HG03342 (cell line): Measurements from ENCODE around the gene IPPK.

Experiments
- ATAC-seq: cut with Tn5 transposase; IDR thresholded peaks from one replicate; pipeline ENCODE4 v1.9.1; 2021; ENCODE audit warnings: mild to moderate bottlenecking, moderate library complexity; ENCODE audit not compliant: unreplicated experiment

The IPPK gene

DNA sequence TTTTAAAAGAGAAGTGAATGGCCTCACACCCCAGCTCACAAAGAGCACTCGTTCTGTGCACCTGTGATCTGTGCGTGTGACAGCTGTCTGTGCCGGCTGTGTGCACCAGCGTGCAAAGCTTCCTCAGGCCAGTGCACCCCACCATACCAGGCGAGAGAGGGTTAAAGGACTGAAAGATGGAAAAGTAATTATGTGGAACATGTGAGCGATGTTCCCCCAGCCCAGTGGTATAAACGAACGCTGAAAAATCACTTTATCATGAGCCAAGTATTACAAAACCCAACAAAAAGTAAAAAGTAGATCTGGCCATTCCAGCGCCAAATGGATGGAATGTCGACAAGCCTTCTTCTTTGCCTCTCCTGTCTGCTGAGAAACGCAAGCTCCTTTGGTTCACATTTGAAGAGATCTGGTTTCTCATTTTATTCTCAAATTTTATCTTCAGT, 53.7 kb downstream of the IPPK start:
- ATAC-seq: no peak

- no peak for ATAC-seq
Observed at GRCh38 chr9:92615790-92616189, 54.1 kb downstream of the IPPK start.

DNA sequence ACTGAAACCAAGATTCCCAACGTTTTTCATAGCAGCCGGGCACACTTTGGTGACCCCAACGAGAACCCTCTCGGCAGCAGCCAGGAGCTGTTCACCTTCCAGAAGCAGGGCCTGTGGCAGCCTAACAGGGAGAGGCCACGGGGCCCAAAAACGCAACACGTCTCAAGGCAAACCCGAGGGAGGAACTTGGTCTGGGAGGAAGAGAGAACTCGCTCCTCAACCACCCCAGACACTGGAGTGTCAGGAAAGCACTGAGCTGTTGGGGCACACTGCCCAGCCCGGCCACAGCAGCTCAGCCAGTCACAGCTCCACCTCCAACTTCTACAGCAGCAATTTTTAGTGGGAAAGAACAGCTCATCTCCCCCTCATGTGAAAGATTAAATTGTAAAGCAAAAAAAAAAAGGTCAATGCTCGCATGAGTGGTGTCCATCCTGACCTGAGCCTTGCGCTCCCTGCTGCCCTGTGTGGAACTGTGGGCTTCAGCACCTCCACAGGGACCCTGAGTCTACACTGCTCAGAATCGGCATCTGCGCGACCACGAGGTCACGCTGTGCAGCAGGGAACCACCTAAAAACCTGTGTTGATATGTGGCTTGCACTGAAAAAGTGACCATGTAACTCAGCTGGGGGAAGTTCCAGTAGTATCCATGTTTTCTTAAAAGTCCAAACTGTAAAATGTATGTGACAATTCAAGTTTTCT, 55.0 kb downstream of the IPPK start:
- ATAC-seq: no peak

GRCh38 chr9:92614123-92614510, 55.8 kb downstream of the IPPK start:
- ATAC-seq: no peak

GRCh38 chr9:92613268-92614122, 56.4 kb downstream of the IPPK start:
- ATAC-seq: no peak

GRCh38 chr9:92612816-92613215, 57.1 kb downstream of the IPPK start:
- no peak for ATAC-seq

- ATAC-seq: no peak
Observed at GRCh38 chr9:92612292-92612691, 57.6 kb downstream of the IPPK start.

DNA sequence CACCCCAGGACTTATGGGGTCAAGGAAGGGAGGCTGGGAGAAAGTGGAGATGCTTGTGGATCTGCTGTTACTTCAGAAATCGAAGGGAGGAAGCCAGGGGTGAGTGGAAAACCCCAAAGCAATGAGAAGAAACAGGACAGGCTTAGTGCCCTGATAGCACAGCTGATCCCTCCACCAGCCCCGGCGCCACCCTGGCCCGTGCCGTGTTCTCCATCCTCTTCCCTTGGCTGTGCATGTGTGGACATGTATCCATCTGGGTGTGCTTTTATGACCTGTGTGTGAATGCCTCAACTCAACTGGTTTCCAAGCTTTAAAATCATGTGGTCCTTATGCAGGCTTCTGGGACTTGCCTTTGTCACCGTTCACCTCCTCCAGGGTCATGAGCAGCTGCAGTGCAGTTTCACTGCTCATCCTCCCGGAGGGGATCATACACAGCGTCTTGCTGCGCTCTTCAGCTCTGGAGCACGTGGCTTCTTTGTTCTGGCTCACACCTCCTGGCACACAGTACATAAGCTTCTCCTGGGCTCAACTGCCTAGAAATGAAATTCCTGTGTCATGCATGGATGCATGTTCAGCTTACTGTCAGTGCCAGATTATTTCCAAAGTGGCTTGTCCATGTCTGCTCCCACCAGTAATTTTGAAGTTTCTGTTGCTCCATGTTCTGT, 58.2 kb downstream of the IPPK start:
- no peak for ATAC-seq

- ATAC-seq: no peak
Observed at GRCh38 chr9:92610470-92611420, 59.2 kb downstream of the IPPK start.

GRCh38 chr9:92608909-92609445, 61.0 kb downstream of the IPPK start:
- ATAC-seq: no peak

DNA sequence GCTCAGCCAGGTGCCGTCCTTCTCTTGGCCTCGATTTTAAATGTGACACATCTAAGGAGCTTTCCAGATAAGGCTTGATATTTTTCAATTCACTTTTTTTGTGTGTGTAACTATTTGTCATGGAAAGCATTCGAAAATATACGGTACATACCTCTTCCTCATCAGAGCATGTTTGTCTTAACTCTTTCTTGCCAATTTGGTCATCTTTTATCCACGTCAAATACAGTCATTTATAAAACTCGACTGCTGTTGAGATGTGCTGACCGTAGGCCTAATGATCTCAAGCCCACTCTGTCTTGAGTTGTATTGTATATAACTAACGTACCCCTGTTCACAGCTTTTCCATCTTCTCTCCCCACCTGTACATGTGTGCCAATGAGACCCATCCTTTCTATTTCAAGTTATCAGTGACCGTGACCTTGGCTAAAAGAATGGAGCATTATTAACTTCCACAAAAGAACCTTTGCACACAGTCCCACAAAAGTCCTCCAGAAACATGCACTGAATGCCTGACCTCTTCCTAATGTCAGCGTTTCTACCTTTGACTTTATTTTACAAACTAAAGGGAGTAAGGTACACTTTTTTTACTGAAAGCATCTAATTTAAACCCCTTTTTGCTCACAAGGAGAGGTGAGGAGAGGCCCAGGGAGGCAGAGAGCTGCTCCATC, 61.6 kb downstream of the IPPK start:
- no peak for ATAC-seq

GRCh38 chr9:92607773-92608172, 62.2 kb downstream of the IPPK start:
- ATAC-seq: no peak

DNA sequence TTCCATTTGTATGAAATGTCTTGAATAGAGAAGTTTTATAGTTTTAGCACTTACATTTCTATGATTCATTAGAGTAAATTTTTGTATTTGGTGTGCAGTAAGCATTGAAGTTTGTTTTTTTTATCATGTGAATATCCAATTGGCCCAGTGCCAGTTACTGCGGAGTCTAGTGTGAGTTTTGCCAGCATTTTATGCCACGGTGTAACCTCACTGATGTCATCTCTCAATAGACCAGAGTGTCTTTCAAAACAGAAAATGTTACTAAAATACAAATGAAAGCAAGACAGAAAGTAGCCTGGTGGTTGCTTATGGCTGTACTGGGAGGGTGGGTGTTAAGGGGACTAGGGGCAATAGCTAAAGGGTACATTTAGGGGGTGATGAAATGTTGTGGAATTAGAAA, 62.8 kb downstream of the IPPK start:
- no peak for ATAC-seq

- no peak for ATAC-seq
Observed at GRCh38 chr9:92605224-92605623, 64.7 kb downstream of the IPPK start.

- no peak for ATAC-seq
Observed at GRCh38 chr9:92603990-92604389, 65.9 kb downstream of the IPPK start.

DNA sequence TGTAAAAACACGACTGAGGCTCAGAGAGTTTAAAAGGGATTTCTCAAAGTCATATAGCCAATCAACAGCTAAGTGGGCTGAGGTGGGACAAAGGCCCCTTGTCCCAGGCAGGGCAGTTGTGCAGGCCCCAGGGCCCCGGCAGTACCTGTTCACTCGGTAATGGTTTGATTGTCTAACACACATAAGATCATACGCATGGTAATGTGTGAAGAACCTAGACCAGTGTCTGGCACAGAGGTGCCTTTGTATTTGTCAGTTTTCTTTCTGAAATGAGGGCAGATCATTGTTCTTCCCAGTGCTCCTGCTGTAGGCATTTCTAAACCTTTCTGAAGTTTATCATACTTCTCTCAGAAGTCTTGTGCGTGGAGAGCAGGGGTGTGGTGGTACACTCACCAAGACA, 66.8 kb downstream of the IPPK start:
- ATAC-seq: no peak

DNA sequence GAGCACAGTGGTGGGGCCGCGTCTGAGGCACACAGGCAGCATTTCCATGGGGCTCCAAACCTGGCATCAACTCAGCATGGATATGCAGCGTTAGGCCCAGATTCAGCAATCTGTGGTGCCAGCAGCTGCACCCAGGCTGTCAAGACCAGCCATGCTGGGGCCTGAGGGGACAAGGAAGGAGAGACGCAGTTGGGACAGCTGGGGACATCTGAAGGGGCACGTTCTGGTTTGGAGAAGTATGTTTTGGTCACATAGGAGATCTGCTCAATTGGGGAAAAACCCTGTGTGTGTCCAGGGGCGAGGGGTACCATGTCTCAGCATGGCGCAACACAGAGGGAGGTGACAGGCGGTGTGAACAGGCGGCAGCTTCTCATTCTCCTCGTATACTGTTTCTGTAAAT, 67.5 kb downstream of the IPPK start:
- ATAC-seq: no peak

DNA sequence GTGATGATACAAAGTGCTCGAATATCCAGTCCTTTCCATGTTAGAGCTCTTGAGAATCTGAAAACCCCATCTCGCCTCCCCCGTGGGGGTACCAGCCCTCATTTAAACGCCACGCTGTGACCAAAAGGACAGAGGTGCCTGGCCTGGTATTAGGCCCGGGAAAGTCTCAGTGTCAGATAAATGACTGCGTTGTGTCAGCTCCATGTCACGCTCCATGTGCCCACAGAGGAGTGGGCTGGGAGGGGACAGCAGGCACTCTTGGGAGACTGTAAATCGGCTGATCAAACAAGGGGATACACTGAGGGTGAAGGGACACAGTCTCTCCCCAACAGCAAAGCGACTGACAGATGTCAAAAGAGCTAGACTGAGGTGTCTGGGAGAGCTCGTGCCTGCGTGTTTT, 68.5 kb downstream of the IPPK start:
- no peak for ATAC-seq

DNA sequence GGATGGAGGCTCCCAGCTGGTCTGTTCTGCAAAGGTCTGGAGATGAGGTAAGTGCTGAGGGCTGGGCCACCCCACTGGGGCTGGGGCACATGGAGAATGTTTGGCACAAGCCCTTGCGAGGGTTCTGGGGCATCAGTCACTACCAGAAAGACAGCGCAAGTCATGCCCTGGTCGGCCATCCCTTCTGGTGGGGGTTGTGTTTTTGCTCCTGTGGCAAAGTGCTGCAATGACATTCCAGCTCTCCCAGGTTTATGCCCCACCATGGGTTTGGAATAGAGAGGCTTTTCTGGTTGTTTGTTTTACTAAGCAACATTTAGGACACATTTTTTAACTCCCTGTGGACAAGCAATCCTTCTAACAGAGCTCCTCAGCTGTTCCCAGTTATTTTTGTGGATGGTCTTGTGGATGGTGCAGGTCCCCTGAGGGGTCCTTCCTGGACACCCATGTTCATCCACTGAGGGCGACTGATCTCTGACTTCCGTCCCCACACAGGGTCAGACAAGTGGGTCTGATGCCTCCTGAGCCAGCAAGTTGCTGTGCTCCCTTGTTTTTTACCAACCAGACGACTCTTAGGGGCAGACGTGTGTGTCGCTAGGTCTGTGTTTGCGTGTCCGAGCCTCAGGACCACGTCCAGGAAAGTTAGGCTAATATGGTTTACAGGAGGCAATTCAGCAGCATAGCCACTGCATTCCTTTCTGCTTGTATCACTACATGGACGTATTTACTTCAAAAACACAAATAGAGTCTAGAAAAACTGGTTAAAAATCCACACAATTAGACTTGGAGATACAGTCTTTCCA, 69.3 kb downstream of the IPPK start:
- ATAC-seq: no peak
